ENCODE measurements around the gene DTD1.

DNA sequence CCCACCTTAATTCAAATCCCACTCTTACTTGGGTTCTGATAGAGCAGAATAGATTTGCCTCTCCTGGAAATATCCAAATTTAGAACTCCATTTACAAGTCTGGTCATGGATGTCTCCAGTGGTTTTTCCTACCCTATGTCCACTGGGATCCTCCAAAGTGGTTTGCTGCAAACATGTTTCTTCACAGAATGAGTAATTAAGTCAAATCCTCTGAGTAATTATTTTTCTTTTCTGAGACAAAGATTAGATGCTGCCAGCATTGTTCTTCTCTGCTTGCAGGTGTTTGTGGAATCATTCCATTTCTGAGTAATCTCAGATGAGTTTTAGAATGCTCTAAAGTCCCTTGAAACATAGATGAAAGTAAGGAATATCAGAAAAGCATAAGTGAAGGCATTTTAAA, 21.9 kb downstream of the DTD1 start:
- TF ChIP-seq EZH2 (IDR thresholded peaks at IDR 0.05; ENCODE audit: borderline replicate concordance, low read depth, low read length, severe bottlenecking), result no peak
- TF ChIP-seq, protein P1, sequence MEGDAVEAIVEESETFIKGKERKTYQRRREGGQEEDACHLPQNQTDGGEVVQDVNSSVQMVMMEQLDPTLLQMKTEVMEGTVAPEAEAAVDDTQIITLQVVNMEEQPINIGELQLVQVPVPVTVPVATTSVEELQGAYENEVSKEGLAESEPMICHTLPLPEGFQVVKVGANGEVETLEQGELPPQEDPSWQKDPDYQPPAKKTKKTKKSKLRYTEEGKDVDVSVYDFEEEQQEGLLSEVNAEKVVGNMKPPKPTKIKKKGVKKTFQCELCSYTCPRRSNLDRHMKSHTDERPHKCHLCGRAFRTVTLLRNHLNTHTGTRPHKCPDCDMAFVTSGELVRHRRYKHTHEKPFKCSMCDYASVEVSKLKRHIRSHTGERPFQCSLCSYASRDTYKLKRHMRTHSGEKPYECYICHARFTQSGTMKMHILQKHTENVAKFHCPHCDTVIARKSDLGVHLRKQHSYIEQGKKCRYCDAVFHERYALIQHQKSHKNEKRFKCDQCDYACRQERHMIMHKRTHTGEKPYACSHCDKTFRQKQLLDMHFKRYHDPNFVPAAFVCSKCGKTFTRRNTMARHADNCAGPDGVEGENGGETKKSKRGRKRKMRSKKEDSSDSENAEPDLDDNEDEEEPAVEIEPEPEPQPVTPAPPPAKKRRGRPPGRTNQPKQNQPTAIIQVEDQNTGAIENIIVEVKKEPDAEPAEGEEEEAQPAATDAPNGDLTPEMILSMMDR (IDR thresholded peaks at IDR 0.05; ENCODE audit: borderline replicate concordance, extremely low read depth, low read length, poor library complexity, severe bottlenecking), result no peak
